Measurements from ENCODE around the gene PHYKPL. TPM values are rescaled to one million over a fixed set of nuclear protein-coding genes. Genes with fewer than 3 reads are reported as not detected.

The PHYKPL gene
- total and polyA plus RNA-seq, 2 of the 13 experiments (the other 11 are each of a cell fraction or from before 2014, with no cell fraction given), result 18.0 to 78.6 TPM

GRCh38 chr5:178174456-178174855 lies 58.1 kb downstream of the PHYKPL start:
- no peak for FAIRE-seq
- Histone ChIP-seq H3K4me2 (ENCODE audit: low read depth, low read length) (no peak overlapping the region), H4K20me1 (ENCODE audit: insufficient read depth, low read length) (no peaks in the 10 kb centered on the region), H3K27ac (ENCODE audit: extremely low read length, insufficient read depth, low read length) (no peak overlapping the region), H3K79me2 (ENCODE audit: insufficient read depth, low read length) (no peaks in the 10 kb centered on the region), H3K4me3 (replicated peaks in 1 of 3; ENCODE audit: insufficient read depth in 1 of 3, low read depth in 2 of 3, low read length in 3 of 3) (no peak overlapping the region), H3K9me3 (ENCODE audit: low read length) (no peaks in the 10 kb centered on the region), H2AFZ (ENCODE audit: low read length) (no peak overlapping the region), H3K27me3 (ENCODE audit: control insufficient read depth in 1 of 2, insufficient read depth in 2 of 2, low read length in 2 of 2) (peaks cover 0 to 5% of the 10 kb centered on the region in 2 experiments; a peak in 1 of 5 replicates), H3K36me3 (replicated peaks in 1 of 2; ENCODE audit: control insufficient read depth in 1 of 2, insufficient read depth in 2 of 2, low read length in 2 of 2) (no peaks in the 10 kb centered on the region), H3K9ac (ENCODE audit: insufficient read depth, low read depth, low read length) (no peak overlapping the region), H3K4me1 (ENCODE audit: insufficient read depth, low read length) (no peaks in the 10 kb centered on the region)
- in situ Hi-C loops (cut with HindIII; ENCODE audit: extremely low pct_ligation_motif_present, low pct_unique_long_range_greater_than_20kb), result no loop called here
- ATAC-seq, result no peak
- ChIA-PET CTCF (ENCODE audit: low intra/inter-chr PET ratio, low total read pairs) (no interaction called here), POLR2A (no interaction called here)
- TF ChIP-seq ATF6 (CRISPR knock-in tag; conservative IDR thresholded peaks at IDR 0.05), result no peak
- TF ChIP-seq MBD4 (IDR thresholded peaks at IDR 0.05; ENCODE audit: borderline replicate concordance, low read length), result no peak
- TF ChIP-seq, protein P1, sequence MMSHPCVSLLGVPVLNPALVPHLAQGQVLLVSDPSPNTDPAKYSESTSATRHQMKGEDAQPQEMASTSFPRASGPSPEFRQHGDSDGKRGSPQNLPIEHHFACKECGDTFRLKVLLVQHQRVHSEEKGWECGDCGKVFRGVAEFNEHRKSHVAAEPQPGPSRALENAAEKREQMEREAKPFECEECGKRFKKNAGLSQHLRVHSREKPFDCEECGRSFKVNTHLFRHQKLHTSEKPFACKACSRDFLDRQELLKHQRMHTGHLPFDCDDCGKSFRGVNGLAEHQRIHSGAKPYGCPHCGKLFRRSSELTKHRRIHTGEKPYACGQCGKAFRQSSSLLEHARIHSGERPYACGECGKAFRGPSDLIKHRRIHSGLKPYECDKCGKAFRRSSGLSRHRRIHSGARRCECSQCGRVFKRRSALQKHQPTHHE (CRISPR knock-in tag; IDR thresholded peaks at IDR 0.05; ENCODE audit: borderline replicate concordance), result no peak
- TF ChIP-seq, protein P2, sequence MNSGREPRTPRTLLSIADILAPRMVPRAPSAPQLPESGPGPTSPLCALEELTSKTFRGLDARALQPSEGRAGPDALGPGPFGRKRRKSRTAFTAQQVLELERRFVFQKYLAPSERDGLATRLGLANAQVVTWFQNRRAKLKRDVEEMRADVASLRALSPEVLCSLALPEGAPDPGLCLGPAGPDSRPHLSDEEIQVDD (CRISPR knock-in tag; IDR thresholded peaks at IDR 0.05; ENCODE audit: borderline replicate concordance), result no peak
- TF ChIP-seq RFX3 (CRISPR knock-in tag; IDR thresholded peaks at IDR 0.05), result no peak
- TF ChIP-seq FOXO4 (CRISPR knock-in tag; conservative IDR thresholded peaks at IDR 0.05), result no peak
- no peak for TF ChIP-seq KAT8 (CRISPR knock-in tag; IDR thresholded peaks at IDR 0.05)
- no peak for TF ChIP-seq MEIS2 (CRISPR knock-in tag; IDR thresholded peaks at IDR 0.05)
- TF ChIP-seq ZNF615 (CRISPR knock-in tag; IDR thresholded peaks at IDR 0.05; ENCODE audit: borderline replicate concordance), result no peak
- no peak for TF ChIP-seq ZNF225 (CRISPR knock-in tag; IDR thresholded peaks at IDR 0.05)
- BruUV-seq (replicated peaks), result no TSS peak
- no peak for DNase-seq (ENCODE audit: low spot score)
- WGBS (ENCODE audit: low lambda C conversion rate), result 65% methylated on average over 3 of the region's 3 CpGs
- intact Hi-C loops (cut with micrococcal nuclease; ENCODE audit: unreplicated experiment), result no loop called here
